ENCODE measurements around the gene ANKS1A.

Gene ANKS1A

GRCh38 chr6:34949636-34950035, 60.6 kb downstream of the ANKS1A start:
- Mint-ChIP-seq H3K27me3 (ENCODE audit: low read depth, poor library complexity) (no peaks in the 10 kb centered on the region), H3K4me1 (peaks cover 32% of the 10 kb centered on the region), H3K36me3 (ENCODE audit: low read depth) (peaks cover 9% of the 10 kb centered on the region), H3K27ac (no peak overlapping the region), H3K4me3 (no peak overlapping the region), H3K9me3 (peaks cover 3% of the 10 kb centered on the region)
- DNase-seq: no peak
- no peak for TF ChIP-seq CTCF (IDR thresholded peaks at IDR 0.05)

- no peak for TF ChIP-seq CTCF (IDR thresholded peaks at IDR 0.05)
- Mint-ChIP-seq H3K4me1 (peaks cover 32% of the 10 kb centered on the region), H3K36me3 (ENCODE audit: low read depth) (no peaks in the 10 kb centered on the region), H3K4me3 (no peak overlapping the region), H3K27ac (no peak overlapping the region), H3K9me3 (no peaks in the 10 kb centered on the region), H3K27me3 (ENCODE audit: low read depth, poor library complexity) (no peaks in the 10 kb centered on the region)
- no peak for DNase-seq
Measured at GRCh38 chr6:34950849-34951248, 61.8 kb downstream of the ANKS1A start.

GRCh38 chr6:34951731-34952130, 62.7 kb downstream of the ANKS1A start:
- Mint-ChIP-seq H3K9me3 (no peaks in the 10 kb centered on the region), H3K4me3 (no peak overlapping the region), H3K27ac (peak overlapping the region; percentile 79), H3K36me3 (ENCODE audit: low read depth) (no peaks in the 10 kb centered on the region), H3K27me3 (ENCODE audit: low read depth, poor library complexity) (peaks cover under 1% of the 10 kb centered on the region), H3K4me1 (peaks cover 37% of the 10 kb centered on the region)
- TF ChIP-seq CTCF (IDR thresholded peaks at IDR 0.05): no peak
- no peak for DNase-seq

- Mint-ChIP-seq H3K36me3 (ENCODE audit: low read depth) (no peaks in the 10 kb centered on the region), H3K4me3 (no peak overlapping the region), H3K27me3 (ENCODE audit: low read depth, poor library complexity) (peaks cover 4% of the 10 kb centered on the region), H3K9me3 (no peaks in the 10 kb centered on the region), H3K4me1 (peaks cover 37% of the 10 kb centered on the region), H3K27ac (peak overlapping the region; percentile 82)
- DNase-seq: no peak
- no peak for TF ChIP-seq CTCF (IDR thresholded peaks at IDR 0.05)
Measured at GRCh38 chr6:34953061-34954025, 64.3 kb downstream of the ANKS1A start.

- no peak for TF ChIP-seq CTCF (IDR thresholded peaks at IDR 0.05)
- no peak for DNase-seq
- H3K36me3 Mint-ChIP-seq (ENCODE audit: low read depth): no peaks in the 10 kb centered on the region
- peaks cover 24% of the 10 kb centered on the region for H3K4me1 Mint-ChIP-seq
- H3K27ac Mint-ChIP-seq: no peak overlapping the region
- no peak overlapping the region for H3K4me3 Mint-ChIP-seq
- peaks cover 4% of the 10 kb centered on the region for H3K27me3 Mint-ChIP-seq (ENCODE audit: low read depth, poor library complexity)
- no peaks in the 10 kb centered on the region for H3K9me3 Mint-ChIP-seq
Measured at GRCh38 chr6:34955442-34955841, 66.4 kb downstream of the ANKS1A start.
